Caco-2 (cell line): Measurements from ENCODE around the gene STK33. TPM values are rescaled to one million over a fixed set of nuclear protein-coding genes. Genes with fewer than 3 reads are reported as not detected.

Experiments
- BruUV-seq: library from RNA; stranded (reverse); fragments of 400-500 nt; replicated peaks from 2 replicates; lab custom pipeline; 2021; lab: Mats Ljungman, UMichigan
- CTCF ChIA-PET: fragments of 300-600 bp; sonication (Branson Sonifier 250); formaldehyde crosslinking; loops from one replicate; lab custom pipeline; 2022; ENCODE audit warnings: antibody characterized with exemption; lab: Charles Lee
- POLR2A ChIA-PET: fragments of 300-600 bp; sonication (Branson Sonifier 250); formaldehyde crosslinking; loops from one replicate; lab custom pipeline; 2022; ENCODE audit warnings: antibody characterized with exemption; lab: Charles Lee
- DNase-seq, 2 experiments: peaks; one replicate each; pipeline versions ENCODE4 v3.0.0 to v3.0.0-alpha.2; 2020 to 2022
- H3K27me3 ChIP-seq: replicated peaks from 2 replicates; pipeline ENCODE4 v1.6.0; 2011; ENCODE audit warnings: low read length; ENCODE audit not compliant: control insufficient read depth, insufficient read depth
- H3K36me3 ChIP-seq: 2 replicates; pipeline ENCODE4 v1.5.1; 2011; ENCODE audit warnings: low read length; ENCODE audit not compliant: control insufficient read depth, insufficient read depth
- H3K4me1 ChIP-seq: fragments of 250-450 bp; sonication (Bioruptor Pico); 2 replicates; pipeline ENCODE4 v1.5.1; 2020; ENCODE audit warnings: mild to moderate bottlenecking
- H3K4me3 ChIP-seq: 2 replicates; pipeline ENCODE4 v1.5.1; 2011; ENCODE audit warnings: low read depth, mild to moderate bottlenecking, control low read depth, low read length
- H3K9me3 ChIP-seq: fragments of 250-450 bp; sonication (Bioruptor Pico); 2 replicates; pipeline ENCODE4 v1.5.1; 2020; ENCODE audit warnings: mild to moderate bottlenecking, moderate library complexity
- H3K27ac Mint-ChIP-seq: one replicate; pipeline ENCODE4 v1.8.0; 2022; ENCODE audit warnings: mixed read lengths; ENCODE audit not compliant: unreplicated experiment
- H3K27me3 Mint-ChIP-seq: one replicate; pipeline ENCODE4 v1.8.0; 2022; ENCODE audit warnings: mixed read lengths; ENCODE audit not compliant: insufficient read depth, unreplicated experiment
- H3K36me3 Mint-ChIP-seq: one replicate; pipeline ENCODE4 v1.8.0; 2022; ENCODE audit warnings: mild to moderate bottlenecking, mixed read lengths; ENCODE audit not compliant: insufficient read depth, unreplicated experiment
- H3K4me1 Mint-ChIP-seq: one replicate; pipeline ENCODE4 v1.8.0; 2022; ENCODE audit warnings: low read depth, mixed read lengths; ENCODE audit not compliant: unreplicated experiment
- H3K4me3 Mint-ChIP-seq: one replicate; pipeline ENCODE4 v1.8.0; 2022; ENCODE audit warnings: mild to moderate bottlenecking, moderate library complexity, mixed read lengths; ENCODE audit not compliant: unreplicated experiment
- H3K9me3 Mint-ChIP-seq: one replicate; pipeline ENCODE4 v1.8.0; 2022; ENCODE audit warnings: mixed read lengths; ENCODE audit not compliant: unreplicated experiment
- intact Hi-C: fragments of 100-400 bp; cut with micrococcal nuclease; formaldehyde crosslinking; loops from one replicate; pipeline ENCODE4 v1.10.0; 2022; ENCODE audit not compliant: unreplicated experiment
- total RNA-seq: library from RNA; stranded (reverse); gene quantifications from 2 replicates; pipeline ENCODE4 v1.2.3, GENCODE V29; 2022
- TF ChIP-seq, protein P1 (sequence below), 2 experiments: fragments of 200-600 bp in 1 of 2; IDR thresholded peaks; 1 replicate in 1 of 2; 2 replicates in 1 of 2; pipeline versions ENCODE4 v1.5.1 to v1.8.0; 2011 to 2022; ENCODE audit warnings: antibody characterized with exemption in 1 of 2, control low read depth in 1 of 2, inconsistent platforms in 1 of 2, low read depth in 1 of 2, low read length in 1 of 2, mild to moderate bottlenecking in 1 of 2, moderate library complexity in 1 of 2; ENCODE audit not compliant: insufficient read depth in 1 of 2, severe bottlenecking in 1 of 2, unreplicated experiment in 1 of 2

Gene STK33
- total RNA-seq, 1 experiment from 2014 or later = 0.98 TPM

DNA sequence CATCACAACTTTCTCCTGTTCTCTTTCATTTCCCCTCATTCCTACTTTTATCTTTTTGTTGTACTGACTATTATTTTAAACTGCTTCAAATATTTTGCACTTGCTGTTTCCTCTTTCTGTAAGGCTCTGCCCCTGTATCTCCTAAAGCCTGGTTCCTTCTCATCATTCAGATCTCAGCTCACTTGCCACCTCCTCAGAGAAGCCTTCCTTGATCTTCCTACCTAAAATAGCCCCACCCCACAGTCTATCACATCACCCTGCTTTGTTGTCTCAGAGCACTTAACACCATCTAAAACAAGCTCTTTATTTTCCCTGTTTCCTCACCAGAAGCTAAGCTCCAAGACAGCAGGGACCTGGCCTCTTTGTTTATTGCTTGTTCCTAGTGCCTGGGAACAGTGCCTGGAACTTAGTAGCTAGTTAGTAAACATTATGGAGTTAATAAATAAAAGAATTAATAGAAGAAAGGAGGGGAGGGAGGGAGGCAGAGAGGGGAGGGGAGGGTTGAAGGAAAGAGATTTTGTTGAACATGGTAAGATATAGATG lies 2.5 kb upstream of the STK33 start:
- Histone ChIP-seq H3K27me3 (no peaks in the 10 kb centered on the region), H3K4me3 (no peak overlapping the region), H3K4me1 (no peaks in the 10 kb centered on the region), H3K9me3 (no peaks in the 10 kb centered on the region), H3K36me3 (no peaks in the 10 kb centered on the region)
- Mint-ChIP-seq H3K27me3 (peaks cover 18% of the 10 kb centered on the region), H3K36me3 (no peaks in the 10 kb centered on the region), H3K4me1 (no peaks in the 10 kb centered on the region), H3K27ac (no peak overlapping the region), H3K4me3 (no peak overlapping the region), H3K9me3 (no peaks in the 10 kb centered on the region)
- CTCF ChIA-PET = no interaction called here
- BruUV-seq = no TSS peak
- DNase-seq = no peak
- TF ChIP-seq, protein P1, sequence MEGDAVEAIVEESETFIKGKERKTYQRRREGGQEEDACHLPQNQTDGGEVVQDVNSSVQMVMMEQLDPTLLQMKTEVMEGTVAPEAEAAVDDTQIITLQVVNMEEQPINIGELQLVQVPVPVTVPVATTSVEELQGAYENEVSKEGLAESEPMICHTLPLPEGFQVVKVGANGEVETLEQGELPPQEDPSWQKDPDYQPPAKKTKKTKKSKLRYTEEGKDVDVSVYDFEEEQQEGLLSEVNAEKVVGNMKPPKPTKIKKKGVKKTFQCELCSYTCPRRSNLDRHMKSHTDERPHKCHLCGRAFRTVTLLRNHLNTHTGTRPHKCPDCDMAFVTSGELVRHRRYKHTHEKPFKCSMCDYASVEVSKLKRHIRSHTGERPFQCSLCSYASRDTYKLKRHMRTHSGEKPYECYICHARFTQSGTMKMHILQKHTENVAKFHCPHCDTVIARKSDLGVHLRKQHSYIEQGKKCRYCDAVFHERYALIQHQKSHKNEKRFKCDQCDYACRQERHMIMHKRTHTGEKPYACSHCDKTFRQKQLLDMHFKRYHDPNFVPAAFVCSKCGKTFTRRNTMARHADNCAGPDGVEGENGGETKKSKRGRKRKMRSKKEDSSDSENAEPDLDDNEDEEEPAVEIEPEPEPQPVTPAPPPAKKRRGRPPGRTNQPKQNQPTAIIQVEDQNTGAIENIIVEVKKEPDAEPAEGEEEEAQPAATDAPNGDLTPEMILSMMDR (IDR thresholded peaks at IDR 0.05; ENCODE audit: insufficient read depth in 1 of 2, low read depth in 1 of 2, low read length in 1 of 2, severe bottlenecking in 1 of 2, unreplicated experiment in 1 of 2) = no peak
- POLR2A ChIA-PET = no interaction called here
- intact Hi-C loops = no loop called here

DNA sequence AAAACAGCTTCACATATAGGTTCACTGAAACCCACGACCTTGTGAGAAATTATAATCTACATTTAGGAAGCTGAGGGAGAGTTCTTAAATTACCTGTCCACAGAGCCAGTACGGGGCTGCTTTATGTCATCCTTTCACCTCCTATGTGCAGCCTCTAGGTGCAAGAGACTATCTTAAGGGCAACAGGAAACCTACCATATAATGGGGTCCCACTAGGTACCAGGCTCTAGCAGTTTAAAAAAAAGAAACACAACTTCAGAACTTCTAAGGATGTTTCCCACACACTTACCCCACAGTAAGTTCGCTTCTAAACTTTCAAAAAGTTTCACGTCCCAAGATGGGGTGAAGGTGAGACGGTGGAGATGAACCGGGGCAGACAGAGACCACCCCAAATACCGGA lies 573 bp downstream of the STK33 start:
- BruUV-seq = no TSS peak
- CTCF ChIA-PET = no interaction called here
- Histone ChIP-seq H3K4me1 (no peaks in the 10 kb centered on the region), H3K36me3 (no peaks in the 10 kb centered on the region), H3K9me3 (no peaks in the 10 kb centered on the region), H3K4me3 (peak overlapping the region; percentile 45), H3K27me3 (no peaks in the 10 kb centered on the region)
- no peak for DNase-seq
- Mint-ChIP-seq H3K9me3 (no peaks in the 10 kb centered on the region), H3K4me3 (peak overlapping the region; percentile 63), H3K4me1 (no peaks in the 10 kb centered on the region), H3K27me3 (peaks cover 15% of the 10 kb centered on the region), H3K36me3 (no peaks in the 10 kb centered on the region), H3K27ac (no peak overlapping the region)
- intact Hi-C loops = no loop called here
- POLR2A ChIA-PET = no interaction called here
- TF ChIP-seq, protein P1 (IDR thresholded peaks at IDR 0.05; ENCODE audit: insufficient read depth in 1 of 2, low read depth in 1 of 2, low read length in 1 of 2, severe bottlenecking in 1 of 2, unreplicated experiment in 1 of 2) = no peak

DNA sequence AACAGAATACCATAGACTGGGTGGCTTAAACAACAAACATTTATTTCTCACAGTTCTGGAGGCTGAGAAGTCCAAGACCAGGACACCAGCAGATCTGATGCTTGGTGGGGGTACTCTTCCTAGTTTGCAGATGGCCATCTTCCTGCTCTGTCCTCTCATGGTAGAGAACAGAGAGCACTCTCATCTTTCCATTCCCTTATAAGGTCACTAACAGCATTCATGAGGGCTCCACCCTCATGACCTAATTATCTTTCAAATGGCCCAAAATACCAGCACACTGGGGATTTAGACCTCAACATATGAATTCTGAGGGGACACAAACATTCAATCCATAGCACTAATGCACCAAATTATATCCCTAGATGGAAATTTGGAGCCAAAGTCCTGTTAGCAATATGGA lies 6.1 kb downstream of the STK33 start:
- Histone ChIP-seq H3K36me3 (no peaks in the 10 kb centered on the region), H3K27me3 (no peaks in the 10 kb centered on the region), H3K4me1 (peaks cover 5% of the 10 kb centered on the region; the same call in 1 of the 2 replicates), H3K4me3 (no peak overlapping the region), H3K9me3 (no peaks in the 10 kb centered on the region)
- Mint-ChIP-seq H3K27me3 (peaks cover 7% of the 10 kb centered on the region), H3K4me1 (no peaks in the 10 kb centered on the region), H3K4me3 (no peak overlapping the region), H3K27ac (no peak overlapping the region), H3K9me3 (no peaks in the 10 kb centered on the region), H3K36me3 (no peaks in the 10 kb centered on the region)
- BruUV-seq = no TSS peak
- intact Hi-C loops = no loop called here
- POLR2A ChIA-PET = no interaction called here
- CTCF ChIA-PET = no interaction called here
- TF ChIP-seq, protein P1 (IDR thresholded peaks at IDR 0.05; ENCODE audit: insufficient read depth in 1 of 2, low read depth in 1 of 2, low read length in 1 of 2, severe bottlenecking in 1 of 2, unreplicated experiment in 1 of 2) = no peak
- no peak for DNase-seq
